ENCODE measurements around the gene TUBB1. TPM values are rescaled to one million over a fixed set of nuclear protein-coding genes. Genes with fewer than 3 reads are reported as not detected.

TUBB1 gene
- total and polyA plus RNA-seq, 2 donors from 2014 or later = 0.17 TPM; not detected in 1

DNA sequence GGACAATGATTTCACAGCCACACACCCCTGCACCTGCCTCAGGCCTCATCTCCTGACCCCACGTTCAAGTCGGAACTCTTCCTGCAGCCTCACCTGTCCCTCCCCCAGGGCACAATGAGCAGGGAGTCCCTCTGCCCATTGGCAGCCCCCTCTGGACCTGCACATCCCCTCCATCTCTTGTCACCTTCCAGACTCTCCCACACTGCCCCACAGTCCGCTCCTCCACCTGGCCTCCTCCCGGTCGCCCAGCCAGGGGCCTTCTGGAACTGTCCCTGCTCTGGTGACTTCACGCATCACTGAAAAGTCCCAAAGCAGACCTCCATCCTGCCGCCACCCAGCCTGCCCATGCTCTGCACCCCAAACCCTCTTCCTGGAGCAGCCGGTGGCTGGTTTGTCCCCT is 16.8 kb upstream of the TUBB1 start:
- Histone ChIP-seq H3K9me3 (ENCODE audit: control insufficient read depth in 2 of 3, insufficient read depth in 1 of 3, low read length in 3 of 3) (no peaks in the 10 kb centered on the region), H3K4me1 (ENCODE audit: control insufficient read depth in 2 of 3, insufficient read depth in 2 of 3, low read depth in 1 of 3, low read length in 3 of 3) (peaks cover 0 to 14% (median 5%) of the 10 kb centered on the region in 3 donors), H3K4me3 (ENCODE audit: low read length in 3 of 3) (no peak overlapping the region), H3K36me3 (ENCODE audit: control insufficient read depth in 2 of 3, insufficient read depth in 3 of 3, low read length in 3 of 3) (peaks cover 0 to 10% (median 5%) of the 10 kb centered on the region in 3 donors), H3K27ac (ENCODE audit: low read depth in 2 of 2, low read length in 2 of 2) (no peak overlapping the region), H3K27me3 (ENCODE audit: control insufficient read depth, insufficient read depth, low read length) (no peaks in the 10 kb centered on the region), H3K9ac (ENCODE audit: low read length in 3 of 3) (no peak overlapping the region)
- FAIRE-seq = no peak
- intact Hi-C loops (cut with DNase I) = no loop called here
- peak in 1 of 5 donors; percentile 60 for DNase-seq
- TF ChIP-seq, protein P1, sequence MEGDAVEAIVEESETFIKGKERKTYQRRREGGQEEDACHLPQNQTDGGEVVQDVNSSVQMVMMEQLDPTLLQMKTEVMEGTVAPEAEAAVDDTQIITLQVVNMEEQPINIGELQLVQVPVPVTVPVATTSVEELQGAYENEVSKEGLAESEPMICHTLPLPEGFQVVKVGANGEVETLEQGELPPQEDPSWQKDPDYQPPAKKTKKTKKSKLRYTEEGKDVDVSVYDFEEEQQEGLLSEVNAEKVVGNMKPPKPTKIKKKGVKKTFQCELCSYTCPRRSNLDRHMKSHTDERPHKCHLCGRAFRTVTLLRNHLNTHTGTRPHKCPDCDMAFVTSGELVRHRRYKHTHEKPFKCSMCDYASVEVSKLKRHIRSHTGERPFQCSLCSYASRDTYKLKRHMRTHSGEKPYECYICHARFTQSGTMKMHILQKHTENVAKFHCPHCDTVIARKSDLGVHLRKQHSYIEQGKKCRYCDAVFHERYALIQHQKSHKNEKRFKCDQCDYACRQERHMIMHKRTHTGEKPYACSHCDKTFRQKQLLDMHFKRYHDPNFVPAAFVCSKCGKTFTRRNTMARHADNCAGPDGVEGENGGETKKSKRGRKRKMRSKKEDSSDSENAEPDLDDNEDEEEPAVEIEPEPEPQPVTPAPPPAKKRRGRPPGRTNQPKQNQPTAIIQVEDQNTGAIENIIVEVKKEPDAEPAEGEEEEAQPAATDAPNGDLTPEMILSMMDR (IDR thresholded peaks at IDR 0.05; ENCODE audit: borderline replicate concordance, extremely low read depth, insufficient read depth) = no peak

GRCh38 chr20:59002874-59003399 is 16.3 kb upstream of the TUBB1 start:
- intact Hi-C loops (cut with DNase I) = no loop called here
- Histone ChIP-seq H3K9ac (ENCODE audit: low read length in 3 of 3) (no peak overlapping the region), H3K9me3 (ENCODE audit: control insufficient read depth in 2 of 3, insufficient read depth in 1 of 3, low read length in 3 of 3) (no peaks in the 10 kb centered on the region), H3K27me3 (ENCODE audit: control insufficient read depth, insufficient read depth, low read length) (no peaks in the 10 kb centered on the region), H3K4me1 (ENCODE audit: control insufficient read depth in 2 of 3, insufficient read depth in 2 of 3, low read depth in 1 of 3, low read length in 3 of 3) (peaks cover 0 to 14% (median 5%) of the 10 kb centered on the region in 3 donors), H3K27ac (ENCODE audit: low read depth in 2 of 2, low read length in 2 of 2) (no peak overlapping the region), H3K36me3 (ENCODE audit: control insufficient read depth in 2 of 3, insufficient read depth in 3 of 3, low read length in 3 of 3) (peaks cover 0 to 5% (median 0%) of the 10 kb centered on the region in 3 donors), H3K4me3 (ENCODE audit: low read length in 3 of 3) (no peak overlapping the region)
- peak in 1 of 5 donors; percentile 71 for DNase-seq
- TF ChIP-seq, protein P1 (IDR thresholded peaks at IDR 0.05; ENCODE audit: borderline replicate concordance, extremely low read depth, insufficient read depth) = no peak
- no peak for FAIRE-seq

DNA sequence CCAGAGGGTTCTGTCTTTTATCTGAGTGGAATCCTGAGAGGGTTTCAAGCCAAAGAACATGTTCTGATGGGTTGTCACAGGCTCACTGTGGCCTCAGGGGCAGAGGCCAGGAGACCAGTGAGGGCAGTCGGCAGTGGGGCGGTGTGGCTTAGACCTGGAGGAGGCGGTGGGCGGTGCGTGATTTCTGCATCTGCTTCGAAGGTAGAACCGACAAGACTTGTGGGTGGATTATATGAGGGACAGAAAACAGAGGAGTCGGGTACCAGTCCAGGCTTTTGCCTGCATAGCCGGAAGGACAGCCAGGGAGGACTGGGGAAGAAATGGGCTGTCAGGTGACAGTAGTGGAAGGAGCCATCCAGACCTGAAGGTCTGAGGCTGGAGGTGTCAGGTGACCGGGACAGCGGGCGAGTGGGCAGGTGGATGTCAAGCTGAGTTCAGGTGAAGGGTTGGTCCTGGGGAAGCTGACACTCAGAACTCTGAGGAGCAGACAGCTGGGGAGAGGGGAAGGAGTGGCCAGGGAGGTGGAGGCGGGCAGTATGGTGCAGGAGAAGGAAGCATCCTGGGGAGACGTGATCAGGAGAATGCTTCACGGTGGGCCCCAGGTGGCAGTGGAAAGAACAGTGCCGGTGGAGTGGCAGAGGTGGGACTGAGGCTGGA is 15.3 kb upstream of the TUBB1 start:
- FAIRE-seq (no peak), DNase-seq (peak in 1 of 5 donors; percentile 65)
- Histone ChIP-seq H3K4me1 (ENCODE audit: control insufficient read depth in 2 of 3, insufficient read depth in 2 of 3, low read depth in 1 of 3, low read length in 3 of 3) (peaks cover 0 to 14% (median 5%) of the 10 kb centered on the region in 3 donors), H3K4me3 (ENCODE audit: low read length in 3 of 3) (no peak overlapping the region), H3K27ac (ENCODE audit: low read depth in 2 of 2, low read length in 2 of 2) (peak overlapping the region in 1 of 2 donors; percentile 28), H3K9me3 (ENCODE audit: control insufficient read depth in 2 of 3, insufficient read depth in 1 of 3, low read length in 3 of 3) (no peaks in the 10 kb centered on the region), H3K9ac (ENCODE audit: low read length in 3 of 3) (no peak overlapping the region), H3K36me3 (ENCODE audit: control insufficient read depth in 2 of 3, insufficient read depth in 3 of 3, low read length in 3 of 3) (peaks cover 0 to 4% (median 0%) of the 10 kb centered on the region in 3 donors), H3K27me3 (ENCODE audit: control insufficient read depth, insufficient read depth, low read length) (no peaks in the 10 kb centered on the region)
- intact Hi-C loops (cut with DNase I) = no loop called here
- TF ChIP-seq, protein P1 (IDR thresholded peaks at IDR 0.05; ENCODE audit: borderline replicate concordance, extremely low read depth, insufficient read depth) = no peak

Data from kidney (tissue), 14 donors.